HG03196 (cell line): ENCODE data around the gene NOL6.
"Not testable (repeated sequence)": the region's sequence is repeated elsewhere in the genome, so short reads cannot be mapped to it uniquely, and the experiment has no call there.

ENCODE experiments used
- ATAC-seq: cut with Tn5 transposase; IDR thresholded peaks from one replicate; pipeline ENCODE4 v1.9.1; 2021; ENCODE audit not compliant: unreplicated experiment

Gene NOL6

DNA sequence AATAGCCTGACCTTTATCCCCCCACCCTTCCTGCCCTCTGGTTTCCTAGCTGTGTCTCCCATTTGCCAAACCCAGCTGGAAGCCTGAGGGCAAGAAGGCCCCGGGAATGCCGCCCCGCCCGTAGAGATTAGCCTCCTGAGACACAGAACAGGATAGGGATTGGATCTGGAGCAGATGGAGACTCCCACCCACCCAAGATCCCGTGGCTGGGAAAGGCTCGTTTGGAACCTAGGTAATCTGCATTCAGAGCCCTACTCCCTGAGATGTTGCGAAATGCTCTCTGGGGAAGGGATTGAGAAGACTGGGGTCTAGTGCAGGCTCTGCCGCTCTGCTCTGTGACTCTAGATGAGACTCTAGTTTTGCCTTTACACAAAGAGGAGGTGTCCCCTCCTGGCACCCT is 37.3 kb downstream of the NOL6 start:
- ATAC-seq: no peak

DNA sequence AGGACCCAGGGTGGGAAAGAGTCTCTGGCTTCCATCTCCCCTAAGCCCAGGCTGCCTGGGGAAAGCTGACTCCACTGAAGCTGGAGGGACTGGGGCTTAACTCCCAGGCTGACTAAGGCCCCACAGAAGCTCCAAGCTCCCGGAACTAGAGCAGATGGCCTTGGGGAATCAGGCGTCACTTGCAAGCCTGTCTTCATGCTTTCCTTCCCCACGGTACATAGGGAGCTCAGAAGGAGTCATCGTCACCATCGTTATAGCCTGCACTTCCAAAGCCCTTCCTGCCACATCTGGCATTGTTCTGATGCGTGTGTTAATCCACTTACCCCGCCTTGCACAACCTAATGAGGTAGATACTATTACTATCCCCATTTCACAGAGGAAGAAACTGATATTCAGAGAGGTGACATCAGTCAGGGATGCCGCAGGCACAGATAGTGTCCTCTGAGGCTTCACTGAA is 37.9 kb downstream of the NOL6 start:
- no peak for ATAC-seq

GRCh38 chr9:33434317-33435105 is 39.2 kb downstream of the NOL6 start:
- ATAC-seq: no peak

- no peak for ATAC-seq
Observed at GRCh38 chr9:33433871-33434270, 39.9 kb downstream of the NOL6 start.

DNA sequence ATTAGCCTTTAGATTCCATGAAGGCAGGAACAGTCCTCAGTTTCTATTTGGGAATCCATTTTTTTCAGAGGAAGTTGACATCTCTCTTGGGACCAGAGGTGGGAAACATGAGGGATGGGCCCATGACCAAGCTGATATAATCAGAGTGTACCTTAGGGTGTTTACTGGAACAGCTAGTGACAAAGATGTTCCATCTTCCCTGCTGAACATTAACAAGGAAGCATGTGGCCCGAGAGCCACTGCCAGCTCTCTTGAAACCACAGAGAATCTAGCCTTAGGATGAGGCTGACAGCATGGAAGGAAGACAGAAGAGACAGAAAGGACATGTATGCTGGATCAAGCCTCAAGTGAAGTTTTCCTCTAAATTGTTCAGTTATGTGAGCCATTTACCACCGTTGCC is 42.3 kb downstream of the NOL6 start:
- ATAC-seq: no peak

DNA sequence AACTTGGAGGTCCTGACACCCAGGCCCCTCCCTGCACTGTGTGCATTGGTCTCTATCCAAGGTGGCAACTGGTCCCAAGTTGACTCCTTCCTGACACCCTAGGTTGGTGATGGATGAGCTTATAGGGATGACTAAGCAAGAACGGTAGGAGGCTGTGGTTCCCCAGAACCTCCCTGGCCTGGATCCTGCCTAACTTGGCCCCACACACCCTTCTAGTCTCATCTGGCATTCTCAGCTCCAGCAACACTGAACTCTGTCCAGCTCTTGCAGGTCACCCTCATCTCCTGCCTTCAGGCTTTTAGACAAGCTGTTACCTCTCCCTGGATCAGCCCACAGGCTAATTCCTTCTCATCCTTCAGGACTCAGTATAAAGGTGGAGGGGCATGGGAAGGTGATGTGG is 42.8 kb downstream of the NOL6 start:
- no peak for ATAC-seq

DNA sequence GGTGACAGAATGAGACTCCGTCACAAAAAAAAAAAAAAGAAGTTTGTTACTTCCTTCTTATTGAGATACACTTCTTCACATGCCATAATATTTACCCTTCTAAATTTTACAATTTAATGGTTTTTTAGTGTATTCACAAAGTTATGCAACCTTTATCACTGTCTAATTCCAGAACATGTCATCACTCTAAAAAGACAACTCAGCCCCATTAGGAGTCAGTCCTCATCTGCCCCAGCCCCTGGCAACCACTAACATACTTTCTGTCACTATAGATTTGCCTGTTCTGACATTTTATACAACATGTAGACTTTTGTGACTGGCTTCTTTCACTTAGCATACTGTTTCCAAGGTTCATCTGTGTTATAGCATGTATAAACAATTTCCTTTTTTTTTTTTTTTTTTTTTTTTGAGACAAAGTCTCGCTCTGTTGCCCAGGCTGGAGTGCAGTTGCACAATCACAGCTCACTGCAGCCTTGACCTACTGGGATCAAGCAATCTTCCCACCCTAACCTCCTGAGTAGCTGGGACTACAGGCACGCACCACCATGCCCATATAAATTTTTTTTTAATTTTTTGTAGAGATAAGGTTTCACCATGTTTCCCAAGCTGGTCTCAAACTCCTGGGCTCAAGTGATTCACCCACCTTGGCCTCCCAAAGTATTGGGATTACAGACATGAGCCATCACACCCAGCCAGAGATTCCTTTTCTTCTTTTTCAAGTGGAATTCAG is 44.3 kb downstream of the NOL6 start:
- ATAC-seq: no peak

DNA sequence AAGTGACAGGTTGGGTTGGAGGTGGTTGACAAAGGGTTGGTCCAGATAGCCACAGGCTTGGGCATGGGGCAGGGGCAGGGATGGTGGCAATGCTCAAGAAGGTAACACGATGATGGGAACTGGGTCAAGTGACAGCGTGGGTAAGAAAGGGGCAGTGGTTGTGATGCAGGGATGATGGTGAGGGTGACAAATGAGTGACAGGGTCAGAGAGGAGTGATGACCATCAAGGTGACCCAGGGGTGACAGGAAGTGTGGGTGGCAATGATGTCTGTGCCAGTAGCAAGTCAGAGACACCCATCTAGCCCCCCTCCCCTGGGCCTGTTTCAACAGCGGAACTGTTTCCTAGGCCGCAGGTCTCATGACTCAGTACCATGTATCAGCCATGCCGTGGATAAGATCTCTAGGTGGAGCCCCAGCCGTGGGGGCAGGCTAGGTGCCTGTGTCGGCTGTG is 46.9 kb downstream of the NOL6 start:
- ATAC-seq: no peak

DNA sequence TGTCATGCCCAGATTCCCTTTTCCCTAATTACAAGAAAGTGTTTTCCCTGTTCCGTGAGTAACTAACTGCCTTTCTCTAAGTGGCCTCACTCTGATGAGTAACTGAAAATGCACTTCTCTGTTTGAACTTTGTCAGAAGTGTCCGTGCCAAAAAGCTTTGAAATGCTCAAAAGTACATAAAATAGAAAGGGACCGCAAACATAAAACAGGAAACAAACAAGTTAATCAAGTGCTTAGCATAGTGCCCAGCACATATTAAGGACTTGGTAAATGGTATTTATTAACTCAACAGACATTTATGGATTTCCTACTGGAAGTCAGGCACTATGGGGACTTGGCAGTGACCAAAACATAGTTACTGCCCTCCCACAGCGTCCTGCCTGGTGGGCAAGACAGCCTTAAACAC is 48.6 kb downstream of the NOL6 start:
- no peak for ATAC-seq

GRCh38 chr9:33424492-33424891 is 49.2 kb downstream of the NOL6 start:
- ATAC-seq: not testable (repeated sequence)

DNA sequence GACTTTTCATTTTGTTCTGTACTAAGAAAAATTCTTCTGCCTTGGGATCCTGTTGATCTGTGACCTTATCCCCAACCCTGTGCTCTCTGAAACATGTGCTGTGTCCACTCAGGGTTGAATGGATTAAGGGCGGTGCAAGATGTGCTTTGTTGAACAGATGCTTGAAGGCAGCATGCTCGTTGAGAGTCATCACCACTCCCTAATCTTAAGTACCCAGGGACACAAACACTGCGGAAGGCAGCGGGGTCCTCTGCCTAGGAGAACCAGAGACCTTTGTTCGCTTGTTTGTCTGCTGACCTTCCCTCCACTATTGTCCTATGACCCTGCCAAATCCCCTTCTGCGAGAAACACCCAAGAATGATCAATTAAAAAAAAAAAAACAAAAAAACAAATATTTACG is 49.7 kb downstream of the NOL6 start:
- ATAC-seq: not testable (repeated sequence)

GRCh38 chr9:33419708-33420303 is 53.9 kb downstream of the NOL6 start:
- ATAC-seq: no peak

DNA sequence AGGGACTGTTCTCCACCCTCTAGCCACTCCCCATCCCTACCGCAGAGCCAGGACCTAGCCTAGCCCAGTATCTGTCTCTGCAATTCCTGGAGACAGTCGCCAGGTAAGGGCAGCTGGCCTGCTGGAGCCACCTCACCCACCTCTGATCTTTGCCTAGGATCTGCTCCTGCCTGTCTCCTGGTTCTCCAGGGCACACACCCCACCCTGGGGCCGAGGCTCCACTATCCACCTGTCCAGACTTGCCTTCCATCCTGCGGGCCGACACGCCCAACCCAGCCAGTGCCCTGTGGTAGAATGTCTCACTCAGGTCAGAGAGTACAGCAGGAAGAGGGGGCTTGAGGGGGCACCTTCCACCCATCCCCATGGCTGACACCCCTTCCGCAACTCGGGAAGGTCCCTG is 55.6 kb downstream of the NOL6 start:
- no peak for ATAC-seq

DNA sequence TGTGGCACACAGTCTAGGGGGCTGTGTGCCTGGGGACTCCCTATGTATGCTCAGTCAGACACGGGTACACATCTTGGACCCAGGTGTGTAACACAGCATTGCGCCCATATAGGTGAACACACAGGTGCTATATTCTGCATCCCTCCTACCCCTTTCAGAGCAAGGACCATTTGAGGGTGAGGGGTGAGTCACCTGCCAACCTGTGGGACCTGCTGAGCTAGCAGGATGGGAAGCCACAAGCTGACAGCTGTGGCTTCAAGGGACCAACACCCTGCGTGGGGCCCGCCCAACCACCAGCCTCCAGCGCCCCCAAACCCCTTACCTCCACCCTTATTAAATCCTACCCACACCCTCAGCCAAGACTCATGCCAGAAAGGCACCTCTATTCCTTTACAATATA is 56.7 kb downstream of the NOL6 start:
- no peak for ATAC-seq

GRCh38 chr9:33415501-33416038 is 58.2 kb downstream of the NOL6 start:
- ATAC-seq: no peak

GRCh38 chr9:33414889-33415500 is 58.7 kb downstream of the NOL6 start:
- no peak for ATAC-seq

DNA sequence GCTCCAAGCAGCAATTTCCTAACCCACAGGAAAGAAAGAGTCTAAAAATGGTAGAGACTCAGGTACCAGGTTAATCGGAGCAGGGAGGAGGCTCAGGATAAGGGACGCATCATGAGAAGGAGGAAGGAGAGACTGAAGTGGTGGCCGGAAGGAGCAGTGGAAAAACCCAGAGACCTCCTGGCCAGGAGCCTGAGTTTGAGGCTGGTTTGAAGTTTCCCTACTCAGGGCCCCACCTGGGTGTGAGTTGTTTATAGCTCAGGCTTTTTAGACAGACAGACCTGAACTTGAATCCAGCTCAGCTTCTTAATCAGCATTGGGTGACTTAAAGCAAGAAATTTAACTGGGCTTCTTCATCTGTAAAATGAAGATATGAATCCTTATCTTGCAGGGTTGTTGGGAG is 59.5 kb downstream of the NOL6 start:
- ATAC-seq: no peak
